AG09309 (cell line): ENCODE data around the gene SMG6.

Experiments
- DNase-seq: peaks from one replicate; pipeline ENCODE4 v3.0.0-alpha.2; 2010; ENCODE audit warnings: low read depth
- H3K4me3 ChIP-seq: 2 replicates; pipeline ENCODE4 v1.5.1; 2011; ENCODE audit warnings: mild to moderate bottlenecking, low read depth, low read length, moderate library complexity; ENCODE audit not compliant: control insufficient read depth
- TF ChIP-seq, protein P1 (sequence below): IDR thresholded peaks from 2 replicates; pipeline ENCODE4 v1.5.1; 2011; ENCODE audit warnings: mild to moderate bottlenecking, low read depth, low read length, inconsistent platforms; ENCODE audit not compliant: insufficient read depth, control insufficient read depth; ENCODE audit errors: missing control alignments

SMG6 gene

DNA sequence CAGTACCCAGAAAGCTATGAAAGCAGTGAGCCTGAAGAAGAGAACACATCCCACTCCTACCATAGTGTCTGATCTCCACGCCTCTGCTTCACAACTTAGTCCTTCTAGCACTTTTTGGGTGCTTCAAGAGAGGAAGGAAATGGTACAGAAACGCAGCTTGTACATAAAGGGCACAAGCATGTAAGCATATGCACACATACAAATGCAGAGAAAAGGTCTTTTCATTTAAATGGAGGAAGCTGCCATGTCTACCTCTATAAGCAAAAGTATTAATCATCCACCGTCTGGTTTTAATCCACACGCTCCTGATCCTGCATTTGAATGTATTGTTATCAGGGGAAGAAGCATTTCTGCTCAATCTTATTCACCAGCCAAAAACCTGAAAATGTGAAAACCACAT lies 148.0 kb downstream of the SMG6 start:
- H3K4me3 ChIP-seq = no peak overlapping the region
- TF ChIP-seq, protein P1, sequence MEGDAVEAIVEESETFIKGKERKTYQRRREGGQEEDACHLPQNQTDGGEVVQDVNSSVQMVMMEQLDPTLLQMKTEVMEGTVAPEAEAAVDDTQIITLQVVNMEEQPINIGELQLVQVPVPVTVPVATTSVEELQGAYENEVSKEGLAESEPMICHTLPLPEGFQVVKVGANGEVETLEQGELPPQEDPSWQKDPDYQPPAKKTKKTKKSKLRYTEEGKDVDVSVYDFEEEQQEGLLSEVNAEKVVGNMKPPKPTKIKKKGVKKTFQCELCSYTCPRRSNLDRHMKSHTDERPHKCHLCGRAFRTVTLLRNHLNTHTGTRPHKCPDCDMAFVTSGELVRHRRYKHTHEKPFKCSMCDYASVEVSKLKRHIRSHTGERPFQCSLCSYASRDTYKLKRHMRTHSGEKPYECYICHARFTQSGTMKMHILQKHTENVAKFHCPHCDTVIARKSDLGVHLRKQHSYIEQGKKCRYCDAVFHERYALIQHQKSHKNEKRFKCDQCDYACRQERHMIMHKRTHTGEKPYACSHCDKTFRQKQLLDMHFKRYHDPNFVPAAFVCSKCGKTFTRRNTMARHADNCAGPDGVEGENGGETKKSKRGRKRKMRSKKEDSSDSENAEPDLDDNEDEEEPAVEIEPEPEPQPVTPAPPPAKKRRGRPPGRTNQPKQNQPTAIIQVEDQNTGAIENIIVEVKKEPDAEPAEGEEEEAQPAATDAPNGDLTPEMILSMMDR = no peak
- no peak for DNase-seq

DNA sequence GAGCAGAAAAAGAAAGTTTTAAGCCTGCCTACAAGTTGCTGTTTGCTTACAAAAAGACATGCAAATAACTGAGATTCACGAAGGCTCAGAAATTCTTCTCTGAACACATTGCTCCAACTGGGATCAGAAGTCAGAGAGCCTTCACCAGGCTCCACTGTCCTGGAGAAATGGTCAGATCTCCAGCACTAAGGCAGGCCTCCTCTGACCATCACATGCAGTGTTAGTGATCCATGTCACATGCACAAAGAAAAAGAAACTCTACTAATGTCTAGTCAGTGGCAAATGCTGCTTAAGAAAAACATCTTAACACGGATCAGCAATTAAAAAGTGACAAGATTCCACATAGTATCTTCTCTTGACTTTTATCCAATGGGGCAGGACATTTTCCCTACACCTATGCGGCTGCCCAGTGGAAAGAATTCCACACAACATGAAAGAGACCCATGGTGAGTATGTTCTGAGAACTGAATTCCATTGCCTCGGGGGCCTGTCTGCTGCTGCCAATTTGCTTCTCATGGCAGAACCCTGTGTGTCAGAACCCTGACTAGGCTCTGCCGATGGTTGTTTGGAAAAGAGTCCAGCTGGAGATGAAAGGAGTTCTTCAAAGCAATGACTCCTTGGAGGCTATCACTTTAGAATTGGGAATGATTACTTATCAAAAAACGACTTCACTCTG lies 152.1 kb downstream of the SMG6 start:
- no peak overlapping the region for H3K4me3 ChIP-seq
- TF ChIP-seq, protein P1 = no peak
- no peak for DNase-seq

DNA sequence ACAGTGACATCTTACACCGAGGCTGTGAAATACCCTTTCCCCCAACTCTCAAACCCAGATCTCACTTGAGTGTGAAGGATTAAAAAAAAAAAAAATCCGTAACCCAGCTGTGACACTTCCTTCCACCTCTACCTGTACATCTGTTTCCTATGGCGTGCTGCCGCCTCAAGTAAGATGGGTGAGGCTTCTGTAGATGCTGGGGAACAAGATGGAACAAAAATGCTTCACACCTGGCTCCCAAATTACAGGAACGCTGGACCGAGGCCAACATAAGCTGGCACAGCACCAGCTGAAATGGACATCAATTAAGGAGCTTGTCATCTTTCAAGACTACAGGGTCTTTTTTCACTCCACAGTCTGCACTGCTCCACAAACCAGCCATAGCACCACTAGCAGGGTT lies 152.8 kb downstream of the SMG6 start:
- H3K4me3 ChIP-seq = no peak overlapping the region
- TF ChIP-seq, protein P1 = no peak
- DNase-seq = no peak

DNA sequence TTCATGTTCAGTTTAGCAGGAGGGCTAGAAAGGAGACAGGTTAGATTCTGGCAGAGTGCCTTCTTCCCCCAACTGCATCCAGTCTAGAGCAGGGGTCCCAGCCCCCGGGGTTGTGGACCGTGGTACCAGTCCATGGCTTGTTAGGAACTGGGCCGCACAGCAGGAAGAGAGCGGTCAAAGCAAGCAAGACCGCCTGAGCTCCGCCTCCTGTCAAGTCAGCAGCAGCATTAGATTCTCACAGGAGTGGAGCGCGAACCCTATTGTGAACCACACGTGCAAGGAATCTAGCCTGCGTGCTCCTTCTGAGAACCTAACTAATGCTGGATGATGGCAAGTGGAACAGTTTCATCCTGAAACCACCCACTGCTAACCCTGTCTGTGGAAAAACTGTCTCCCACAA lies 153.7 kb downstream of the SMG6 start:
- no peak for DNase-seq
- TF ChIP-seq, protein P1 = no peak
- no peak overlapping the region for H3K4me3 ChIP-seq

DNA sequence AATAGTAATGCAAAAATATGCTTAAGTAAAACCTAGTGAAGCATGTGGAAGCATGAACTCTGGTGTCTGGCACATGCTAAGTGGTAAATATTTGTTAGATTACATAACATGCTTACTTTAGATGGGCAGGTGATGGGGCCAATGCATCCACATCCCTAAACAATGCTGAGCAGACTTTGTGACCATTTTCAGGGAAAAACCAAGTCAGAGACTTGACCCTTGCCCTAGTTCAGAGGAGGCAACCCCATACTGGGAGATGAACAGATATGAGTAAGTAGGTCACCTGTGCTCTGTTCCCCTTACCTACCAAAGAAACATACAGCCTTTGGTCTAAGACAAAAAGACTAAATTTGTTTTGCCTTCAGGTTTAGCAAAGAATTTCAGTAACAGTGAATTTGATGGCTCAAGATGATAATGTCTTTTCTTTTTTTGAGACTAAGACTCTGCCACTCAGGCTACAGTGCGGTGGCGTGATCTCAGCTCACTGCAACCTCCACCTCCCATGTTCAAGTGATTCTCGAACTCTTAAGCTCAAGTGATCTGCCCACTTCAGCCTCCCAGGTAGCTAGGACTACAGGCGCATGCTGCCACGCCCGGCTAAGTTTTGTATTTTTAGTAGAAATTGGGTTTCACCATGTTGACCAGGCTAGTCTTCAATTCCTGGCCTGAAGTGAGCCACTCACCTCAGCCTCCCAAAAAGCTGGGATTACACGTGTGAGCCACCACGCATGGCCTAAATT lies 157.3 kb downstream of the SMG6 start:
- no peak overlapping the region for H3K4me3 ChIP-seq
- no peak for DNase-seq
- TF ChIP-seq, protein P1 = no peak

DNA sequence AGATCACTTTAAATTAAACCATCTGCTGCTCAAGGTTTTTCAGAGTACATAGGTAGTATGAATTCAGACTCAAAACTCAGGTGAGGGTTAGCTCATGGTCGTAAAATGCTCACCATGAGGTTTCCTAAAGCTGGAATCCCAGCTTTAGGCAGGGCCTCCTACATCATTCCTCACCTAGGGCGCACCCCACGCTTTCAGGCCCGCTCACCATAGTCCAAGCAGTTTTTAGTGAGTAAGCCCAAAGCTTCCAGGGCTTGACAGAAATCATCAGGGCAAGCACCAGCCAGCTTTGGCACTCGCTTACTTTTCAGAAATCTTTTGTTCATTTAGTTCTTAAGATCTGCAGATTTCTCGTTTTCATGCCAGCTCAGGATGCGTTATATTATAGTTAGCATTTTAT lies 158.9 kb downstream of the SMG6 start:
- no peak overlapping the region for H3K4me3 ChIP-seq
- no peak for DNase-seq
- TF ChIP-seq, protein P1 = no peak
